ENCODE measurements around the gene CNOT2.
A peak's percentile ranks its signal among the peaks of the same experiment; 100 is the strongest.

The CNOT2 gene

GRCh38 chr12:70252832-70253231, 9.6 kb downstream of the CNOT2 start:
- DNase-seq, result no peak

- DNase-seq, result no peak
Measured at GRCh38 chr12:70254225-70254624, 11.0 kb downstream of the CNOT2 start.

GRCh38 chr12:70254846-70255245, 11.6 kb downstream of the CNOT2 start:
- no peak for DNase-seq

GRCh38 chr12:70255311-70255710, 12.1 kb downstream of the CNOT2 start:
- DNase-seq, result no peak

GRCh38 chr12:70258605-70259403, 15.6 kb downstream of the CNOT2 start:
- no peak for DNase-seq

GRCh38 chr12:70260646-70261045, 17.4 kb downstream of the CNOT2 start:
- DNase-seq, result no peak

- no peak for DNase-seq
Measured at GRCh38 chr12:70264067-70264867, 21.0 kb downstream of the CNOT2 start.

GRCh38 chr12:70265132-70265531, 21.9 kb downstream of the CNOT2 start:
- no peak for DNase-seq

- DNase-seq, result no peak
Measured at GRCh38 chr12:70267550-70267949, 24.3 kb downstream of the CNOT2 start.

GRCh38 chr12:70268972-70269371, 25.7 kb downstream of the CNOT2 start:
- no peak for DNase-seq

- DNase-seq, result no peak
Measured at GRCh38 chr12:70270108-70270507, 26.9 kb downstream of the CNOT2 start.

- DNase-seq, result no peak
Measured at GRCh38 chr12:70271025-70271424, 27.8 kb downstream of the CNOT2 start.

- DNase-seq, result no peak
Measured at GRCh38 chr12:70272510-70272909, 29.3 kb downstream of the CNOT2 start.

- no peak for DNase-seq
Measured at GRCh38 chr12:70275045-70275444, 31.8 kb downstream of the CNOT2 start.

GRCh38 chr12:70277973-70278372, 34.7 kb downstream of the CNOT2 start:
- no peak for DNase-seq

GRCh38 chr12:70278945-70279344, 35.7 kb downstream of the CNOT2 start:
- DNase-seq, result no peak

- no peak for DNase-seq
Measured at GRCh38 chr12:70283232-70283631, 40.0 kb downstream of the CNOT2 start.

GRCh38 chr12:70288817-70289216, 45.6 kb downstream of the CNOT2 start:
- no peak for DNase-seq

- DNase-seq, result no peak
Measured at GRCh38 chr12:70290116-70290515, 46.9 kb downstream of the CNOT2 start.

- no peak for DNase-seq
Measured at GRCh38 chr12:70292017-70292776, 49.0 kb downstream of the CNOT2 start.

GRCh38 chr12:70304684-70305555, 61.7 kb downstream of the CNOT2 start:
- DNase-seq, result peak; percentile 49

- no peak for DNase-seq
Measured at GRCh38 chr12:70305794-70306193, 62.6 kb downstream of the CNOT2 start.

All from stimulated activated CD4-positive, alpha-beta T cell treated with anti-CD3 and anti-CD28 coated beads, Interleukin-15, amount 100 ng/mL, for 24 hours (primary cell).